HepG2 (cell line): ENCODE data around the gene SOWAHA. TPM values are rescaled to one million over a fixed set of nuclear protein-coding genes. Genes with fewer than 3 reads are reported as not detected.

Experiments
- ATAC-seq: fragments of 200-7000 bp; cut with Tn5 transposase; 3 replicates; pipeline ENCODE4 v1.9.1; 2020; ENCODE audit warnings: mild to moderate bottlenecking, moderate library complexity
- BruUV-seq: library from RNA; stranded (reverse); fragments of 400-500 nt; replicated peaks from 2 replicates; lab custom pipeline; 2021; lab: Mats Ljungman, UMichigan
- CTCF ChIA-PET: fragments of 300-600 bp; formaldehyde crosslinking; extraction: SDS; loops from one replicate; lab custom pipeline; 2021; ENCODE audit warnings: low total read pairs, inconsistent platforms, low intra/inter-chr PET ratio; lab: Yijun Ruan, JAX
- POLR2A ChIA-PET: fragments of 350-600 bp; sonication (Branson Sonifier 250); formaldehyde crosslinking; loops from one replicate; lab custom pipeline; 2020; ENCODE audit warnings: antibody characterized with exemption, inconsistent platforms; lab: Yijun Ruan, JAX
- DNase-seq: peaks from one replicate; pipeline ENCODE4 v3.0.0-alpha.2; 2015; ENCODE audit warnings: low spot score
- FAIRE-seq: peaks from 3 replicates; lab custom pipeline; 2011; peaks lifted over from hg19 to GRCh38; lab: Jason Lieb, UNC
- H2AFZ ChIP-seq: one replicate; pipeline ENCODE4 v1.6.1; 2011; ENCODE audit warnings: low read length, inconsistent platforms
- H3K27ac ChIP-seq: fragments of 300-600 bp; 3 replicates; pipeline ENCODE4 v1.8.0; 2011; ENCODE audit warnings: mixed run types, mild to moderate bottlenecking, mixed read lengths, low read length, inconsistent platforms; ENCODE audit not compliant: insufficient read depth; ENCODE audit errors: extremely low read length
- H3K27me3 ChIP-seq, 2 experiments: fragments of 200-600 bp in 1 of 2; 2 replicates in 1 of 2; 3 replicates in 1 of 2; pipeline versions ENCODE4 v1.6.0 to v1.8.0; 2011; ENCODE audit warnings: low read length in 2 of 2, mild to moderate bottlenecking in 2 of 2, moderate library complexity in 2 of 2, inconsistent platforms in 1 of 2; ENCODE audit not compliant: insufficient read depth in 2 of 2, control insufficient read depth in 1 of 2
- H3K36me3 ChIP-seq, 2 experiments: fragments of 200-600 bp in 1 of 2; replicated peaks in 1 of 2; 2 replicates in 1 of 2; 3 replicates in 1 of 2; pipeline versions ENCODE4 v1.5.1 to v1.8.0; 2011; ENCODE audit warnings: low read length in 2 of 2, inconsistent platforms in 1 of 2; ENCODE audit not compliant: insufficient read depth in 2 of 2, control insufficient read depth in 1 of 2
- H3K4me1 ChIP-seq: 2 replicates; pipeline ENCODE4 v1.5.1; 2012; ENCODE audit warnings: low read length, inconsistent platforms; ENCODE audit not compliant: insufficient read depth
- H3K4me2 ChIP-seq: 2 replicates; pipeline ENCODE4 v1.6.0; 2011; ENCODE audit warnings: low read depth, low read length, inconsistent platforms
- H3K4me3 ChIP-seq, 3 experiments: fragments of 200-600 bp in 1 of 3; sonication (generic), shearing (Covaris generic) in 1 of 3; replicated peaks in 1 of 3; 2 replicates each; pipeline ENCODE4 v1.5.1; 2011 to 2016; ENCODE audit warnings: low read length in 3 of 3, inconsistent platforms in 2 of 3, low read depth in 2 of 3, mild to moderate bottlenecking in 2 of 3, control low read depth in 1 of 3, mixed read lengths in 1 of 3; ENCODE audit not compliant: insufficient read depth in 1 of 3
- H3K79me2 ChIP-seq: one replicate; pipeline ENCODE4 v1.6.1; 2011; ENCODE audit warnings: low read length, inconsistent platforms; ENCODE audit not compliant: insufficient read depth
- H3K9ac ChIP-seq: 2 replicates; pipeline ENCODE4 v1.6.0; 2011; ENCODE audit warnings: mild to moderate bottlenecking, low read depth, low read length, inconsistent platforms; ENCODE audit not compliant: insufficient read depth
- H3K9me3 ChIP-seq: 2 replicates; pipeline ENCODE4 v1.5.1; 2012; ENCODE audit warnings: mild to moderate bottlenecking, low read length
- H4K20me1 ChIP-seq: 2 replicates; pipeline ENCODE4 v1.6.0; 2011; ENCODE audit warnings: inconsistent platforms, mild to moderate bottlenecking, low read length, moderate library complexity; ENCODE audit not compliant: insufficient read depth
- CENPX ChIP-seq: sonication (generic); formaldehyde crosslinking; IDR thresholded peaks from 2 replicates; pipeline ENCODE4 v1.9.0; 2021; ENCODE audit warnings: mild to moderate bottlenecking, missing genetic modification reagents, moderate library complexity
- EED ChIP-seq: sonication (generic); formaldehyde crosslinking; IDR thresholded peaks from 2 replicates; pipeline ENCODE4 v1.5.0; 2020; ENCODE audit warnings: mild to moderate bottlenecking, missing genetic modification reagents
- HNRNPLL ChIP-seq: fragments of 200-400 bp; formaldehyde crosslinking; IDR thresholded peaks from 2 replicates; pipeline ENCODE4 v1.6.1; 2017; ENCODE audit warnings: mild to moderate bottlenecking, low read depth, low read length; ENCODE audit not compliant: poor library complexity, severe bottlenecking
- KDM2A ChIP-seq: sonication (generic); formaldehyde crosslinking; IDR thresholded peaks from 2 replicates; pipeline ENCODE4 v1.4.0; 2020; ENCODE audit warnings: low read depth, missing genetic modification reagents, borderline replicate concordance
- KDM3A ChIP-seq: IDR thresholded peaks from 2 replicates; pipeline ENCODE4 v1.6.1; 2018; ENCODE audit warnings: low read depth, missing compliant biosample characterization
- KMT2A ChIP-seq: sonication (generic); formaldehyde crosslinking; IDR thresholded peaks from 2 replicates; pipeline ENCODE4 v1.4.0; 2020; ENCODE audit warnings: missing genetic modification reagents
- MZF1 ChIP-seq: sonication (generic); formaldehyde crosslinking; IDR thresholded peaks from 2 replicates; pipeline ENCODE4 v1.8.1; 2023; ENCODE audit warnings: mild to moderate bottlenecking, missing genetic modification reagents, borderline replicate concordance
- NCOA1 ChIP-seq: sonication (generic); formaldehyde crosslinking; IDR thresholded peaks from 2 replicates; pipeline ENCODE4 v1.9.0; 2021; ENCODE audit warnings: missing genetic modification reagents
- NFATC3 ChIP-seq: sonication (generic); formaldehyde crosslinking; IDR thresholded peaks from 2 replicates; pipeline ENCODE4 v1.5.1; 2020; ENCODE audit warnings: mild to moderate bottlenecking, missing genetic modification reagents
- NFIC ChIP-seq: IDR thresholded peaks from 2 replicates; pipeline ENCODE4 v1.6.1; 2012; ENCODE audit warnings: mild to moderate bottlenecking, low read length, inconsistent platforms
- PHF20 ChIP-seq: sonication (generic); formaldehyde crosslinking; IDR thresholded peaks from 2 replicates; pipeline ENCODE4 v1.5.0; 2020; ENCODE audit warnings: mild to moderate bottlenecking, missing genetic modification reagents
- PHF8 ChIP-seq: sonication (generic); formaldehyde crosslinking; IDR thresholded peaks from 2 replicates; pipeline ENCODE4 v1.5.0; 2020; ENCODE audit warnings: missing genetic modification reagents
- RELA ChIP-seq: sonication (generic); formaldehyde crosslinking; IDR thresholded peaks from 2 replicates; pipeline ENCODE4 v1.4.0; 2020; ENCODE audit warnings: missing genetic modification reagents
- SMAD3 ChIP-seq: sonication (generic); formaldehyde crosslinking; IDR thresholded peaks from 2 replicates; pipeline ENCODE4 v1.4.0; 2020; ENCODE audit warnings: missing genetic modification reagents
- SRSF1 ChIP-seq: fragments of 200-400 bp; formaldehyde crosslinking; optimal IDR thresholded peaks from 2 replicates; pipeline ENCODE3; 2017; ENCODE audit warnings: mild to moderate bottlenecking, low read depth, low read length, moderate library complexity
- SRSF4 ChIP-seq: fragments of 200-400 bp; formaldehyde crosslinking; IDR thresholded peaks from one replicate; pipeline ENCODE4 v1.6.1; 2018; ENCODE audit warnings: mild to moderate bottlenecking, low read depth, low read length, moderate library complexity; ENCODE audit not compliant: poor library complexity, severe bottlenecking
- TBX3 ChIP-seq: fragments of 450-650 bp; IDR thresholded peaks from 2 replicates; pipeline ENCODE4 v1.6.1; 2017; ENCODE audit warnings: antibody characterized with exemption, mild to moderate bottlenecking, inconsistent platforms, borderline replicate concordance
- THAP11 ChIP-seq: IDR thresholded peaks from 2 replicates; pipeline ENCODE4 v1.6.1; 2016; ENCODE audit warnings: missing biosample characterization, missing genetic modification reagents
- ZNF234 ChIP-seq: sonication (generic); formaldehyde crosslinking; conservative IDR thresholded peaks from 2 replicates; pipeline ENCODE4 v1.5.1; 2020; ENCODE audit warnings: mild to moderate bottlenecking, missing genetic modification reagents
- ZNF547 ChIP-seq: sonication (generic); formaldehyde crosslinking; IDR thresholded peaks from 2 replicates; pipeline ENCODE4 v1.5.1; 2020; ENCODE audit warnings: mild to moderate bottlenecking, missing genetic modification reagents
- ZNF562 ChIP-seq: sonication (generic); formaldehyde crosslinking; IDR thresholded peaks from 2 replicates; pipeline ENCODE4 v1.8.0; 2022; ENCODE audit warnings: missing genetic modification reagents, borderline replicate concordance
- ZNF850 ChIP-seq: sonication (generic); formaldehyde crosslinking; conservative IDR thresholded peaks from 2 replicates; pipeline ENCODE4 v1.9.0; 2021; ENCODE audit warnings: mild to moderate bottlenecking, missing genetic modification reagents
- WGBS: methylation state at CpG from one replicate; pipeline ENCODE4 v1.1.6; 2017; ENCODE audit warnings: low lambda C conversion rate; 5-methylcytosine and 5-hydroxymethylcytosine counted together
- in situ Hi-C: cut with HindIII; loops from 2 replicates; pipeline ENCODE4 v1.10.0; 2017; ENCODE audit warnings: low pct_unique_long_range_greater_than_20kb; ENCODE audit not compliant: extremely low pct_ligation_motif_present
- intact Hi-C: fragments of 100-400 bp; cut with micrococcal nuclease; formaldehyde crosslinking; loops from one replicate; pipeline ENCODE4 v1.10.0; 2022; ENCODE audit not compliant: unreplicated experiment
- polyA plus RNA-seq, 8 experiments: library from polyadenylated mRNA; depleted of rRNA in 3 of 8; stranded (reverse) in 7 of 8; unstranded in 1 of 8; fragments of >200 nt; fragmentation: Illumina TruSeq in 4 of 8; extraction: Trizol in 4 of 8; gene quantifications; 2 replicates each; pipeline versions ENCODE4 v1.2.1 to v1.2.3, GENCODE V29; 2011 to 2016; ENCODE audit warnings: low read depth in 4 of 8, missing spikeins in 1 of 8, mixed read lengths in 1 of 8; ENCODE audit not compliant: insufficient read depth in 1 of 8
- total RNA-seq, 5 experiments: library from RNA; depleted of rRNA; stranded (reverse); fragments of >200 nt; fragmentation: Illumina TruSeq; extraction: Trizol; gene quantifications; 2 replicates each; pipeline ENCODE4 v1.2.3, GENCODE V29; 2016; ENCODE audit warnings: low read depth in 1 of 5
- TF ChIP-seq, protein P1 (sequence below): sonication (generic); formaldehyde crosslinking; IDR thresholded peaks from 2 replicates; pipeline ENCODE4 v1.4.0; 2020; ENCODE audit warnings: missing genetic modification reagents
- TF ChIP-seq, protein P2 (sequence below): IDR thresholded peaks from 2 replicates; pipeline ENCODE4 v1.4.0; 2020; ENCODE audit warnings: mild to moderate bottlenecking, missing genetic modification reagents

The SOWAHA gene
- total and polyA plus RNA-seq, 2 of the 13 experiments (the other 11 are each of a cell fraction or from before 2014, with no cell fraction given): 0.95 to 1.9 TPM

DNA sequence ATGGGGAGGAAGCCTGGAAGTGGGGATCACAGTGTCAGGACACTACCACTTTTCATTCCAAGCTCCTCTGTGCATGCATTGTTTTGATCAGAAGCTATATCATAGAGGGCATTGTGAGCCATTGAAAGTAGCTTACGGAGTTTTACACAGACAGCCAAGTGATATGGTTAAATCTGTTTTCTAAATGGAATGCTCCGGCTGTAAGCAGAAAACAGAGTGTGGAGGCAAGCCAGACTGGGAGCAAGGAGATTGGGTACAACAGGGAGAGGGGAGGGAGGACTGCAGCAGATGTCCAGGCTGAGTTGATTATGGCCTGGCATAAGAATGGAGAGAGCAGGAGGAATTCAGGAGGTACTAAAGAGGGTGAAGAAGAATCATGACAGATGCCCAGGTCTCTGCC, 15.5 kb upstream of the SOWAHA start (continued):
- TF ChIP-seq, protein P1, sequence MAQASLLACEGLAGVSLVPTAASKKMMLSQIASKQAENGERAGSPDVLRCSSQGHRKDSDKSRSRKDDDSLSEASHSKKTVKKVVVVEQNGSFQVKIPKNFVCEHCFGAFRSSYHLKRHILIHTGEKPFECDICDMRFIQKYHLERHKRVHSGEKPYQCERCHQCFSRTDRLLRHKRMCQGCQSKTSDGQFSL (CRISPR knock-in tag): no peak
- TF ChIP-seq NFIC (no peak), ZNF562 (CRISPR knock-in tag) (no peak), TBX3 (no peak), THAP11 (CRISPR knock-in tag) (no peak), KMT2A (no peak), NFATC3 (CRISPR knock-in tag) (no peak)

DNA sequence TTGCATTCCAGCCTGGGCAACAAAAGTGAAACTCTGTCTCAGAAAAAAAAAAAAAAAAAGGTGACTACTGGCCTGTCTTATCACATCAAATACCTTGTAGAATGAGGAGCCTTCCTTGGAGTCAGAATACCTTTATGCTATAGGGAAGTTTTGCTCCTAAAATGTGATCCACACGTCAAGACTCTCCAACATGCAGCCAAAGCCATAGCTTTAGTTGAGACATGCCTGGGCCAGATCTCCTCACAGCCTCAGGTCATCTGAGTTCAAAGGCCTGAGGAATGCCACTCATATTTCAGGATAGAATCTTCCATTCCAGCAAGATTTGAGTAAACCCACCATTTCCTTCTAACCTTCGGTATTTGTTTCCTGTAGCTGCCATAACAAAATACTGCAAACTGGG, 13.7 kb upstream of the SOWAHA start:
- ChIA-PET CTCF (no interaction called here), POLR2A (interaction anchor here (1.5 kb wide), 1 partner anchor 8 kb away, joined by 8 read pairs; no protein-coding TSS in a partner anchor)
- peaks cover 0 to 2% of the 10 kb centered on the region in 2 experiments; a peak in 1 of 5 replicates for H3K36me3 ChIP-seq
- H3K79me2 ChIP-seq: peaks cover 9% of the 10 kb centered on the region
- H3K9me3 ChIP-seq: no peaks in the 10 kb centered on the region
- 93% methylated on average over 2 of the region's 2 CpGs for WGBS
- no peak overlapping the region for H3K4me2 ChIP-seq
- no peak overlapping the region for H3K9ac ChIP-seq
- no peak for DNase-seq
- peaks cover 37% of the 10 kb centered on the region for H3K4me1 ChIP-seq
- in situ Hi-C loops (no loop called here), intact Hi-C loops (no loop called here)
- FAIRE-seq: no peak
- no peak for ATAC-seq
- no TSS peak for BruUV-seq
- no peaks in the 10 kb centered on the region for H4K20me1 ChIP-seq
- no peak overlapping the region for H3K27ac ChIP-seq
- H2AFZ ChIP-seq: no peak overlapping the region
- H3K4me3 ChIP-seq: no peak overlapping the region
- no peaks in the 10 kb centered on the region for H3K27me3 ChIP-seq
- TF ChIP-seq SRSF1 (no peak), HNRNPLL (no peak), PHF20 (CRISPR knock-in tag) (no peak), ZNF234 (no peak), SRSF4 (no peak), ZNF547 (no peak), SMAD3 (no peak), KDM2A (no peak), MZF1 (CRISPR knock-in tag) (no peak), NCOA1 (CRISPR knock-in tag) (no peak), CENPX (no peak), EED (CRISPR knock-in tag) (no peak), RELA (CRISPR knock-in tag) (no peak), ZNF850 (CRISPR knock-in tag) (no peak), KDM3A (CRISPR knock-in tag) (no peak), PHF8 (CRISPR knock-in tag) (no peak)
- TF ChIP-seq, protein P2, sequence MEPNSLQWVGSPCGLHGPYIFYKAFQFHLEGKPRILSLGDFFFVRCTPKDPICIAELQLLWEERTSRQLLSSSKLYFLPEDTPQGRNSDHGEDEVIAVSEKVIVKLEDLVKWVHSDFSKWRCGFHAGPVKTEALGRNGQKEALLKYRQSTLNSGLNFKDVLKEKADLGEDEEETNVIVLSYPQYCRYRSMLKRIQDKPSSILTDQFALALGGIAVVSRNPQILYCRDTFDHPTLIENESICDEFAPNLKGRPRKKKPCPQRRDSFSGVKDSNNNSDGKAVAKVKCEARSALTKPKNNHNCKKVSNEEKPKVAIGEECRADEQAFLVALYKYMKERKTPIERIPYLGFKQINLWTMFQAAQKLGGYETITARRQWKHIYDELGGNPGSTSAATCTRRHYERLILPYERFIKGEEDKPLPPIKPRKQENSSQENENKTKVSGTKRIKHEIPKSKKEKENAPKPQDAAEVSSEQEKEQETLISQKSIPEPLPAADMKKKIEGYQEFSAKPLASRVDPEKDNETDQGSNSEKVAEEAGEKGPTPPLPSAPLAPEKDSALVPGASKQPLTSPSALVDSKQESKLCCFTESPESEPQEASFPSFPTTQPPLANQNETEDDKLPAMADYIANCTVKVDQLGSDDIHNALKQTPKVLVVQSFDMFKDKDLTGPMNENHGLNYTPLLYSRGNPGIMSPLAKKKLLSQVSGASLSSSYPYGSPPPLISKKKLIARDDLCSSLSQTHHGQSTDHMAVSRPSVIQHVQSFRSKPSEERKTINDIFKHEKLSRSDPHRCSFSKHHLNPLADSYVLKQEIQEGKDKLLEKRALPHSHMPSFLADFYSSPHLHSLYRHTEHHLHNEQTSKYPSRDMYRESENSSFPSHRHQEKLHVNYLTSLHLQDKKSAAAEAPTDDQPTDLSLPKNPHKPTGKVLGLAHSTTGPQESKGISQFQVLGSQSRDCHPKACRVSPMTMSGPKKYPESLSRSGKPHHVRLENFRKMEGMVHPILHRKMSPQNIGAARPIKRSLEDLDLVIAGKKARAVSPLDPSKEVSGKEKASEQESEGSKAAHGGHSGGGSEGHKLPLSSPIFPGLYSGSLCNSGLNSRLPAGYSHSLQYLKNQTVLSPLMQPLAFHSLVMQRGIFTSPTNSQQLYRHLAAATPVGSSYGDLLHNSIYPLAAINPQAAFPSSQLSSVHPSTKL (CRISPR knock-in tag): no peak
